NB4 (cell line): ENCODE data around the gene DTNB.

Experiments
- DNase-seq: peaks from one replicate; pipeline ENCODE4 v3.0.0; 2010; ENCODE audit warnings: low read depth
- H3K4me3 ChIP-seq: one replicate; pipeline ENCODE4 v1.5.1; 2011; ENCODE audit warnings: mild to moderate bottlenecking, low read depth, low read length, moderate library complexity
- MYC ChIP-seq: IDR thresholded peaks from 2 replicates; pipeline ENCODE4 v1.6.1; 2011; ENCODE audit warnings: low read depth, low read length
- POLR2A ChIP-seq: IDR thresholded peaks from 2 replicates; pipeline ENCODE4 v1.6.1; 2011; ENCODE audit warnings: mild to moderate bottlenecking; ENCODE audit not compliant: insufficient read length; ENCODE audit errors: extremely low read depth
- TF ChIP-seq, protein P1 (sequence below): IDR thresholded peaks from one replicate; pipeline ENCODE4 v1.5.1; 2012; ENCODE audit warnings: low read depth, low read length
- TF ChIP-seq, protein P2 (sequence below): IDR thresholded peaks from 2 replicates; pipeline ENCODE4 v1.6.1; 2011; ENCODE audit warnings: low read depth, low read length

Gene DTNB

DNA sequence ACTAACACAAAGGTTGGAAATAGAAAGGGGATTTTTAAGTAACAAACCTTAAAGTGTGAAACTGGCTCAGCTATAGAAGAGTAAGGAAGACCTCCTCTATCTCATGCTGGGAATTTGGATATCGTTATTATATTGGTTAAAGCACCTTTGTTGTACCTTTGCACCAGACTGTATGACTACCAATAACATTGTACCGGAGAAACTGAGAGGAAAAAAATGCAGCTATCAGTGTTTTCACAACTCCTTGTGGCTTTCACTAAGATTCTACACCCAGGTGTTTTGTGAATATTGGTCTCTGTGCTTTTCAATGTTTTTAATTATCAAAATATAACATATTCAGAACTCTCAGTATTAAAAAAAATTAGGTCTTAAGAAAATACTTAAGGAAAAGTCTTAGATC lies 48.7 kb downstream of the DTNB start:
- DNase-seq = no peak
- H3K4me3 ChIP-seq = no peak overlapping the region
- TF ChIP-seq POLR2A (no peak), MYC (no peak)
- TF ChIP-seq, protein P1, sequence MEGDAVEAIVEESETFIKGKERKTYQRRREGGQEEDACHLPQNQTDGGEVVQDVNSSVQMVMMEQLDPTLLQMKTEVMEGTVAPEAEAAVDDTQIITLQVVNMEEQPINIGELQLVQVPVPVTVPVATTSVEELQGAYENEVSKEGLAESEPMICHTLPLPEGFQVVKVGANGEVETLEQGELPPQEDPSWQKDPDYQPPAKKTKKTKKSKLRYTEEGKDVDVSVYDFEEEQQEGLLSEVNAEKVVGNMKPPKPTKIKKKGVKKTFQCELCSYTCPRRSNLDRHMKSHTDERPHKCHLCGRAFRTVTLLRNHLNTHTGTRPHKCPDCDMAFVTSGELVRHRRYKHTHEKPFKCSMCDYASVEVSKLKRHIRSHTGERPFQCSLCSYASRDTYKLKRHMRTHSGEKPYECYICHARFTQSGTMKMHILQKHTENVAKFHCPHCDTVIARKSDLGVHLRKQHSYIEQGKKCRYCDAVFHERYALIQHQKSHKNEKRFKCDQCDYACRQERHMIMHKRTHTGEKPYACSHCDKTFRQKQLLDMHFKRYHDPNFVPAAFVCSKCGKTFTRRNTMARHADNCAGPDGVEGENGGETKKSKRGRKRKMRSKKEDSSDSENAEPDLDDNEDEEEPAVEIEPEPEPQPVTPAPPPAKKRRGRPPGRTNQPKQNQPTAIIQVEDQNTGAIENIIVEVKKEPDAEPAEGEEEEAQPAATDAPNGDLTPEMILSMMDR = no peak
- TF ChIP-seq, protein P2, sequence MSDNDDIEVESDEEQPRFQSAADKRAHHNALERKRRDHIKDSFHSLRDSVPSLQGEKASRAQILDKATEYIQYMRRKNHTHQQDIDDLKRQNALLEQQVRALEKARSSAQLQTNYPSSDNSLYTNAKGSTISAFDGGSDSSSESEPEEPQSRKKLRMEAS = no peak

DNA sequence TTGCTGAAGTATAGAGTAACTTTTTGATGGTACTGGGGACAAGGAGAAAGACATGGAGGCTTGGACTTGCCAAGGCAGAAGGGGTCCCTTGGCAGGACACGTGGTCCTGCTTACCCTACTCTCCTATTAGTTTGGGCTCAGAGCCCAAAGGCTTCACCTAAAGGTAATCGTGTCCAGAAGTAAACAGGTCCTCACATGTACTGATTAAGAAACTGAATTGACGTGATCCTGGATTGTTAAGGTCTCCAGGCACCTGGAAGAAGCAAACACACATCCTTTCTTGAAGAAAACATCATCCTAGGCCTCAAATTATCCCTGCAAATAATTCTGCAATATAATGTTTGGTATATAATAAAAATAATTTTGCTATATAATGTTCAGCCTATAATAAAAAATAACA lies 50.0 kb downstream of the DTNB start:
- no peak overlapping the region for H3K4me3 ChIP-seq
- no peak for DNase-seq
- TF ChIP-seq, protein P1 = no peak
- TF ChIP-seq POLR2A = no peak
- TF ChIP-seq, protein P2 = no peak
- TF ChIP-seq MYC = no peak

DNA sequence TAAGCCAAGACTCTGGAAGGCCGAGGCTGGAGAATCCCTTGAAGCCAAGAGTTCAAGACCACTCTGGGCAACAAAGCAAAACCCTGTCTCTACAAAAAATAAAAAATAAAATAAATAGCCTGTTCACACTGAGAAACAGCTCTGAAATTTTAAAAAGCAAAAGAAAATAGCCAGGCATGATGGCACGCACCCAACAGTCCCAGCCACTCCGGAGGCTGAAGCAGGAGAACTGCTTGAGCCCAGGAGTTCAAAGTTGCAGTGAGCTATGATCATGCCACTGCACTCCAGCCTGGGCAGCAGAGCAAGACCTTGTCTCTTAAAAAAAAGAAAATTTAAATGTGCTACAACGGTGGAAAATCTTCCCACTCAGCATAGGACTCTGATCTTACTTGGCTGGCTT lies 52.7 kb downstream of the DTNB start:
- H3K4me3 ChIP-seq = no peak overlapping the region
- DNase-seq = no peak
- TF ChIP-seq, protein P1 = no peak
- no peak for TF ChIP-seq MYC

DNA sequence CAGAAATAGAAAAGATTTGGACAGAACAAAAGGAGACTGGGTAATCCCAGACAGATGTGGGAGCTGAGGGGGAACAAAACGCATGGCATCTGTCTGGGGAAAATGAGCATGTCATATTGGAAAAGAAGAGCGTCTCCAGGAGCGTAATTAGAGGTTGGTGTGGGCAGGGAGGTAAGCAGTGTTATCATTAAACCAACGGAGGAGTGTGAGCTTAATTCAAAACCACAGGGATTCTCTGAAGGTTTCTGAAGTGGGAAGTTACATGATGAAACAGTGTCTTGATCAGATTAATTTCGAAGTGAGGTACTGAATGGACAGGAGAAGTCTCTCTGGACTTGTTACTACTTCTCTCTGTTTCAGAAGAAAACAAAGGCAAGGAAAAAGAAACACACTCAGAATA lies 53.3 kb downstream of the DTNB start:
- no peak overlapping the region for H3K4me3 ChIP-seq
- peak; percentile 10 for DNase-seq
- TF ChIP-seq POLR2A = no peak
- TF ChIP-seq, protein P1 = no peak
- no peak for TF ChIP-seq MYC
- TF ChIP-seq, protein P2 = no peak

DNA sequence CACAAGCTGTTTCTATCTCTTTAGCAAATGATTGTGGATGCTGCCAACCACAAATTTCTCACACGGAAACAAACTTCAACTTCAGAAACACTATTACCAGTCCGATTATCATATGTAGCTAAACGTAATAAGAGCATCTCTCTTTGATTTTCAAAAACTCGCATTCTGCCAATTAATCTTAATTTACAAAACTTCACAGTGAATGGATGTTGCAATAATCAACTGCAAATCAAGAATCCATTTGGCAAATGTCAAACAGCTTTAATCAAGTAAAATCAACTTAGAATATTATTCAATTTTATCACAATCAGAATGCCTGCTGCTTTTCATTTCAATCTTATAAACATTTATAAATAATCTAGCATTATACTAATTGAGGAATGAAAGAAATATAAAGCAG lies 54.2 kb downstream of the DTNB start:
- H3K4me3 ChIP-seq = no peak overlapping the region
- DNase-seq = no peak
- TF ChIP-seq, protein P2 = no peak
- TF ChIP-seq MYC = no peak
- TF ChIP-seq POLR2A = no peak
- TF ChIP-seq, protein P1 = no peak

DNA sequence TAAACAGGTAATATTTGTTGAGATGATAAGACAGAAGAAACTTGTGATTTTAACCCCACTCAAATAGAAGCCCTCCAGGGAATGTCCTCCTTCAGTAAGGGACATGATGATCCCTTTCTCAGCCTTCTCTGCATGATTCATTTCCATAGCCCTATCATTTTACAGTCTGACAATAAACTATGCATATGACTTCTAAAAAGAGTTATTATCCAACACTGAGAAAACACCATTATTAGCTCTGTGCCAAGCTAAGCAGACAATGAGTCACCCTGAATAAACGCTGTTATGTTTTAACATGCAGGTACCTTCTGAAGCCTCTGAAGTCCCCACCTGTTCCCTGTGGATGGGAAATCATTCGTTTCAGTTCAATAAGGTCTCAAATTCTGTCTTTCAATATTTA lies 54.7 kb downstream of the DTNB start:
- DNase-seq = no peak
- TF ChIP-seq POLR2A = no peak
- TF ChIP-seq, protein P1 = no peak
- no peak for TF ChIP-seq MYC
- TF ChIP-seq, protein P2 = no peak
- no peak overlapping the region for H3K4me3 ChIP-seq
